Stimulated activated CD8-positive, alpha-beta memory T cell treated with anti-CD3 and anti-CD28 coated beads, Interleukin-7, amount 100 ng/mL, for 48 hours (primary cell): ENCODE measurements around the gene RNF31.

Experiments used
- DNase-seq, 2 donors: peaks; one replicate each; pipeline ENCODE4 v3.0.0-alpha.2; 2020; ENCODE audit warnings: low read depth in 1 of 2; ENCODE audit errors: extremely low read depth in 1 of 2

The RNF31 gene

DNA sequence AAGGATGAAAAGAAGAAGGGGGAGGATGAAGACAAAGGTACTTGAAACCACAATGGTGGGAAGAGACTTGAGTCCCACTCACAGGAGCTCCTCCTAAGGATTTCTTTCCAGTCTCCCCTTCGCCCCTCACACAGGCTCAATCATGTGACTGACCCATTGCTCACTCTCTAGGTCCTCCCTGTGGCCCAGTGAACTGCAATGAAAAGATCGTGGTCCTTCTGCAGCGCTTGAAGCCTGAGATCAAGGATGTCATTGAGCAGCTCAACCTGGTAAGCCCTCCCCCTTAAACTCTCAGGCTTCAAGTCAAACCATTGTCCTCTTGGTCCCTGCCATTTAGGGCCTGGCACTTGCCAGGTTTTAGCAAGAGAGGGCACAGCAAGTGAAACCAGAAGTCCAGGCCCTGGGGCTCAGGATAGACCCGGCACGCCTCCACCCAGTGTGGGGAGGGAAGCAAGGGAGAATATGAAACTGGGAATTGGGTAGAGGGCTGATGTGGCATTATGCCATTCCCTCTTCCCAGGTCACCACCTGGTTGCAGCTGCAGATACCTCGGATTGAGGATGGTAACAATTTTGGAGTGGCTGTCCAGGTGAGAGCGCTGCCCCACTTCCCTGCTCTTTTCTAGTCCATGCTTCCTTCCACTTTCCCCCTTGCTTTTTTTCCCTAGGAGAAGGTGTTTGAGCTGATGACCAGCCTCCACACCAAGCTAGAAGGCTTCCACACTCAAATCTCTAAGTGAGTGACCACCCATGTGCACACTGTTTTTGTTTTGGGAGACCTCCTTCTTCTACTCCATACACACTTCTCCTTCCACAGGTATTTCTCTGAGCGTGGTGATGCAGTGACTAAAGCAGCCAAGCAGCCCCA is 9.5 kb upstream of the RNF31 start:
- DNase-seq: no peak

DNA sequence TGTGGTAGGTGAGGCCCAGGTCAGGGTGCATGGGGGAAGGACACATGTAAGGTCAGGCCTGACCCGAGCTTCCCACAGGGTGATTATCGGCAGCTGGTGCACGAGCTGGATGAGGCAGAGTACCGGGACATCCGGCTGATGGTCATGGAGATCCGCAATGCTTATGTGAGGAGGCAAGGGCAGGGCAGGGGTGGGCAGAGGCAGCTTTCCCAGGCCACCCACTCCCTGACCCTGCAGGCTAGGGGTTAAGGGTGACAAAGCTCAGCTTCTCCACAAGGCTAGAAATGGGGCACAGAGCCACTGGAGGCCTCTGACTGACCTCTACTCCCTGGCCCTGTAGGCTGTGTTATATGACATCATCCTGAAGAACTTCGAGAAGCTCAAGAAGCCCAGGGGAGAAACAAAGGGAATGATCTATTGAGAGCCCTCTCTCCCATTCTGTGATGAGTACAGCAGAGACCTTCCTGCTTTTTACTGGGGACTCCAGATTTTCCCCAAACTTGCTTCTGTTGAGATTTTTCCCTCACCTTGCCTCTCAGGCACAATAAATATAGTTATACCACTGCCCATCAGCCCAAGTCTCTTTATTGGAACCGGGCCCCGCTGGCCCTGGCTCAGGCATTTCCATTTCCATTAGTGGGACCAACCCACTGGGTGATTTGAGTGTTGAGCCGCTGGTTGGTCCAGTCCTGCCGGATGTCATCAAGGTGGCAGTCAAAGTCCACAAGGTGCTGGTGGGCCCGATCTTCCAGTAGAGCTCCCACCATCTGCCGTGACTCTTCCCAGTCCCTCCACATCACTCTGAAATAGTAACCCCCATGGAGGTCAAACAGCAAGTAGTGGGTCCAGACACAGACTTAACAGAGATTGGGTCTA is 8.7 kb upstream of the RNF31 start:
- no peak for DNase-seq

DNA sequence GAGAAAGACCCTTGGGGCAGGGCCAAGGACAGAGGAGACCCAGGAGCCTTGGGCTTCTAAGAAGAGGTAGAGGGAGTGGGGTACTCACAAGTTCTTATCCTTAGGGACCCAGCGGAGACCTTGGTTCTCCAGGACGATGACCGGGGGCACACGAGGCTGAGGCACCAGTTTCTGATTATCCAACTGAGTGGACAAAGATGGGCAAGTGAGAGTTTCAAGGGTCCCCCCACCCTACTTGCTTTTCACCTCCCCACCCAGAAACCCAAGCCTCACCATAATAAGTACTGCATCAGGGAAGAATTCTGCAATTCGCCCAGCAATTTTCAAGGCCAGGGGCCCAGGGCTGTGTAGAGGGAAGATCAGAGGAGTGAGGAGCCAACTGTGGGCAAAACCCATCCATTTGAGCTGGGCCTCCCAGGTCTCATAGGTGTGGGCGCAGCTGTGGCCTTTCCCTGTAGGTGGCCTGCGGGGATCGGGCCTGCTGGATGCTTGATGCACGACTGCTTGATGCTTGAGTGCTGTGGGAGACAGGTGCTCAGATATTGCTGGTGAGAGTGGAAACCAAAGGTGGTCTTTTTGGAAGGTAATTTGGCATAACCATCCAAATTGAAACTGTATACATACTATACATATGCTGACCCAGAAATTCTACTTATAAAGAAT is 7.9 kb upstream of the RNF31 start:
- DNase-seq: no peak

DNA sequence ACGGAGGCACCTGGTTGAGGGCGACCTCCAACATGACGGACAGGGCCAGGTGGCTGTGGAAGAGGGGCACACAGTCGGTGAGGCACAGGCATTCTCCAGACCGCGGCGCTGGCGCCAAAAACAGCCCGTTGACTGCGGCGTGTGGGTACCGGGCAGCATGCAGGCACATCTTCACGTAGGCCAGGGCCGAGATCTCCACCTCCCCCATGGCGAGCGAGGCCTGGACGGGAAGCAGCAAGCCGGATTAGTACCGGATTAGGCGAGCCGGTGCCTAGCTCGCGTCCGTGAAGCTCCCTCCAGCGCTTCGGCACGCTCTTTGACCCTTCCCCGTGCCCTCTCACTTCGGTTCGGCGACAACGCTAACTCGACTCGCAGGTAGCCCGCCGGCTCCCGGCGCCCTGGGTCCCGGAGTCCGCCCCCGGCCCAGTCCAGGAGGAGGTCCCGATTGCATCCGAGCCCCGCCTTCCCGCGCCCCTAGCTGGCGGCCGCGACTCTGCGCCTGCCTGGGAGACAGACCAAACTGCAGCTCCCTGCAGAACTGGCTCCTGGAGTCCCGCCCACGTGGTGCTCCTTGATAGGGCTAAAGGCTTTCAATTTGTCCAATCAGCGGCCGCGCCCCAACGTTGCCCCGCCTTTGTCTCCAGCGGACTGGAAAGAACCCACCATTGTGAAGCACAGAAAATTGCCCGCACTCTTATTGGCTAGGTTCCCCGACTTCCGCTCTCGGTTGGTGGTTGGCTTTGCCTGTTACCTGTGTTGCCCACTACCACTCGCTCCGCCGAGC is 6.0 kb upstream of the RNF31 start, which contains the start of gene EMC9:
TSS of gene EMC9 (minus strand) at position 495 of the 784 bp plus-strand sequence. CDS start at position 208, 287 bp downstream.
- peak; percentile 98 to 100 for DNase-seq

DNA sequence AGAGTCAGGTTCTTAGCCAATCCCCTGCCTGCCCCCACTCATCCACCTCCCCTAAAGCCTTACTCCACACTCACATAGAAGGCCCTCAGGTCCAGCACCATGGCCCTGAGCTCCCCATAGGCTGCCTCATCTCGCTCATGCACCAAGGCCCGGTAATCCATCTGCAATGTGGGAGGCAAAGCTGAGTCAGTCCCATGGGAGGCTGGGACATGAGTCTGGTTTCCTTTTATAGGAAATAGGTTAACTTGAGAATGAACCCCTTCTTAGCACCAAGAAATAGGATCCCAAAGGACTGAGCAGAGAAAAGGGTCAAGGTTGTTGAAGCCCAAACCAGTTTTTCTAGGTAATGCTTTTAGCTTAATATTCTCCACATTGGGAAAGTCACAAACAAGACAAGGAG is 3.8 kb upstream of the RNF31 start:
- no peak for DNase-seq

DNA sequence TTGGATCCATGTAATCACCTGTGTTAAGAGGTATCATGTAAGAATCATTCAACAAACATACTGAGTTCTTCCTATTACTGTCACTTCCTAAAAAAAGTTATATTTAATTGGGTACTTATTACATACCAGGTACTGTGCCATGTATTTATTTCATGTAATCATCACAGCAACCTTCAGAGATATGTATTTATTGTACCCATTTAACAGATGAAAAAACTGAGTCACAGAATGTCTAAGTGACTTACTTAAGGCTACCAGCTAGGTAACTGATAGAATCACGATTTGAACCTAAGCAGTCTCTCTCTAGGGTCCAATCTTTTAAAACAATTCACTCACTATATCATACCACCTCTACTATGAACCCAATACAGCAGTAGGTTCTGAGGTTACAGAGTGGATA is 2.8 kb upstream of the RNF31 start:
- no peak for DNase-seq

DNA sequence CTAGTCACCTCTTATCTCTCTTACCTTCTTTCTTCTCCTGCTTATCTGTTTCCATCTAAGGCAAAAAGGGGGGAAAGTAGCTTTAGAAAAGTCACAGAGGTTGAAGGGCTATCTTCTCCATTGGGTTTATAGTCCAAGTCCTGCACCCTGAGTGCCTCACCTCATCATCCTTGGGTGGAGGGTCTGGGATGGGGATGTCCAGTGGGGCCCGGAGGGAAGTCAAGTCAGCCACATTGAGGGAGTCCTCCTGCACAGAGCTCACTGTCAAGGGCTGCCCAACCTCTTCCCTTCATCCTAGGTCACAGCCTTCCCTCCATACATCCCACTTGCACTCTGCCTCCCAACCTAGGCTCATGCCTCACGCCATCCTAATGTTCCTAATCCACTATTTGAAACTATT is 2.1 kb upstream of the RNF31 start:
- no peak for DNase-seq

DNA sequence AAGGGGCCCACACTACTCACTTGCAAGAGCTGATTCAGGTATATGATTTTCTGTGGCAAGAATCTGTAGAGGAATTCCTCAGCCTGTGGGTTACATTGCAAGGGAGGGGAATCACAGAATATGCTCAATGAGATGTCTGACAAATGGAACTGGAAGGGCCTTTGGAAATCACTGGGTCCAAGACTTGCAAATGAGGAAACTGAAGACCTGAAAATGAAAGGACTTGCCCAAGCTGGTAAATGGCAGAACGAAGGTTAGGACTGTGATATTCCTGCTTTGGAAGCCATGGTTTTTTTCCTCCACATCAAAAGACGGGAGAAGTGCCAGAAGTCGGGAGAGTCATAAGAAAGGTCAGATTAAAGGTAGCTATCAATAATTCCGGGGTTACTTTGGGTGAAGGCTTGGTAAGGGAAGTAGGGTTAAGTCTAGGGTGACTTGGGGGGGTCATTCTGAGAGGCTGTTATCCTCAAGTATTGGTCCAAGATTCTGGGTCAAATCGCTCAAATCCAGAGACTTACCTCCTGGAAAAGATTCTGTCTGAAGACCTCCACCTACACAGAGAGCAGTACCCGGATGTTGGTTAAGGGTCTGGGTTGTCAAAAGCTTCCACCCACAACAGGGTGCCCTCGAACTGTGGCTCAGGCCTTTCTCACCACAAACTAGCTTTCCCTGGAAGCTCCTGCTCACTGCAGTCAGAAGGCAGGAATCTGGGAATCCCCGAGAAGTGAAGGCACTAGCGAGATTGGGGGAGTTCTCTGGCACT is 1.4 kb upstream of the RNF31 start:
- no peak for DNase-seq

DNA sequence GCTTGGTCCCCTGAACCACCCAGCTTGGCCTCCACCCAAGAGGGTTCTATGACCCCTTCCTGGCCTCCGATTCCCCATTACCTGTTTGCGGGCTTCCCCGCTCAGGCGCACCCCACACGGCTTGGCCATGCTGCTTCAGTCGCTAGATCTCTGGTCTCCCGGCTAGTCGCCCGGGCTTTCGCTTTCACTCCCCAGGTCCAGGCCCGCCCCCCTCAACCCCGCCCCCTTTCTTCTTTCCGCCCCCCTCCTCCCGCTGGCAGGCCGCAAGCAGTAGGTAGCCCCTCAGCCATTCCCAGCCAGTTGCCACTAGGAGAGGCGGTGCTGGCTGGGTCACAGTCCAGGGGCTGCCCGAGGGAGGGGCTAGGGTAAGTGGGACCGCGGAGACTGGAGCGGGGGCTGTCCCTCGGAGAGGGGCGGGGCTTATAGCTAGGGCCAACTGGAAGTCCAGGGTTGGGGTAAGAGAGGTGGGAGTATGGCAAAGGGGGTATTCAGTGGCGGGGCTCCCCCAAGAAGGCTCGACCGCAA is 783 bp upstream of the RNF31 start, which contains the start of gene PSME2:
TSS of gene PSME2 (minus strand) at position 158 of the 525 bp plus-strand sequence. CDS start at position 129, 29 bp downstream.
- DNase-seq: peak; percentile 84 to 97

DNA sequence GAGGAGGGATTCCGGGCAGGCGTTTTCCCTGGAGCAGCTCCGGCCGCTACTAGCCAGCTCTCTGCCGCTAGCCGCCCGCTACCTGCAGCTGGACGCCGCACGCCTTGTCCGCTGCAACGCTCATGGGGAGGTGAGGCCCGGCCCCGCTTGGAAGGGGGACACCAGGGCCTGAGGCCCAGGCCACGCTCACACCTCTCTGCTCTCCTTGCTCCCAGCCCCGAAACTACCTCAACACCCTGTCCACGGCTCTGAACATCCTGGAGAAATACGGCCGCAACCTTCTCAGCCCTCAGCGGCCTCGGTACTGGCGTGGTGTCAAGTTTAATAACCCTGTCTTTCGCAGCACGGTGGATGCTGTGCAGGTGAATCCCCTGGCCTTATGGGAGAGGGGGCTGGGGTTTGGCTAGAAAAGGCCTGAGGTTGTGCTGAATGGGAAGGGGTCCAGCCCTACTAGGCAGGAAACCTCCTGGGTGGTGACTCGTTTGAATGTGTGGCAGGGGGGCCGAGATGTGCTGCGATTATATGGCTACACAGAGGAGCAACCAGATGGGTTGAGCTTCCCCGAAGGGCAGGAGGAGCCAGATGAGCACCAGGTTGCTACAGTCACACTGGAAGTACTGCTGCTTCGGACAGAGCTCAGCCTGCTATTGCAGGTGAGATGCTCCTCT is 597 bp downstream of the RNF31 start:
- DNase-seq: no peak

DNA sequence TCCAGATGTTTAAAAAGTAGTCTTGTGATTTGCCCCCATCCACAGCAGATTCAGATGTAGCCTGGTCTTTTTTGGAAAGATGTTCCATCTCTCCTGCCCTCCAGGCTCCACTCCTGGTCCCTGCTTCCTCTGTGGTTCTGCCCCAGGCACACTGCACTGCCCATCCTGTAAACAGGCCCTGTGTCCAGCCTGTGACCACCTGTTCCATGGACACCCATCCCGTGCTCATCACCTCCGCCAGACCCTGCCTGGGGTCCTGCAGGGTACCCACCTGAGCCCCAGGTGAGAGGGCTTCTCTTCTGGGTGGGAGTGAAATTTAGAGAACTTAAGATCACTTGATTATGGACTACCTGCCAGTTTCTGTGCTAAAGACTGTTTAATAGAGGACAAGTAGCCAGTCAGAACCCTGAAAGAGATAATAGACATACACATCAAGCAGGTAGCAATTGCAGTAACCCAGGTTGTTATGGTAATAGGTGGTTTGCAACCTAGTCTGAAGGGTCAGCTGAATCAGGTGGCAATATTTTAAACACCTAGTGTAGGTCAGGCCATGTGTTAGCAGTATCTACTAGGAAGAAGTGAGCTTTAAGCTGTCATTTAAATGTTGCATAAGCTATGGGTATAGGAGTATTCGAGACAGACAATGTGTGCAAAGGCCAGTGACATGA is 2.1 kb downstream of the RNF31 start:
- DNase-seq: no peak

DNA sequence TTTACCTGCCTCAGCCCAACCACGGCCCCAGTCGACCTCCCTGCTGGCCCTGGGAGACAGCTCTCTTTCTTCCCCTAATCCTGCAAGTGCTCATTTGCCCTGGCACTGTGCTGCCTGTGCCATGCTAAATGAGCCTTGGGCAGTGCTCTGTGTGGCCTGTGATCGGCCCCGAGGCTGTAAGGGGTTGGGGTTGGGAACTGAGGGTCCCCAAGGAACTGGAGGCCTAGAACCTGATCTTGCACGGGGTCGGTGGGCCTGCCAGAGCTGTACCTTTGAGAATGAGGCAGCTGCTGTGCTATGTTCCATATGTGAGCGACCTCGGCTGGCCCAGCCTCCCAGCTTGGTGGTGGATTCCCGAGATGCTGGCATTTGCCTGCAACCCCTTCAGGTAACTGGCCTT is 2.8 kb downstream of the RNF31 start:
- DNase-seq: no peak

DNA sequence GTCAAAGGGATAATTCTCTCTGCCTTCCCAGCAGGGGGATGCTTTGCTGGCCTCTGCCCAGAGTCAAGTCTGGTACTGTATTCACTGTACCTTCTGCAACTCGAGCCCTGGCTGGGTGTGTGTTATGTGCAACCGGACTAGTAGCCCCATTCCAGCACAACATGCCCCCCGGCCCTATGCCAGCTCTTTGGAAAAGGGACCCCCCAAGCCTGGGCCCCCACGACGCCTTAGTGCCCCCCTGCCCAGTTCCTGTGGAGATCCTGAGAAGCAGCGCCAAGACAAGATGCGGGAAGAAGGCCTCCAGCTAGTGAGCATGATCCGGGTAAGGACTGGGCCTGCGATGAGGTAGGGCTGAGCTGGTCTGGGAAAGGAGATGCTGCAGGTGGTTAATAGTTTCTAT is 3.3 kb downstream of the RNF31 start:
- no peak for DNase-seq

DNA sequence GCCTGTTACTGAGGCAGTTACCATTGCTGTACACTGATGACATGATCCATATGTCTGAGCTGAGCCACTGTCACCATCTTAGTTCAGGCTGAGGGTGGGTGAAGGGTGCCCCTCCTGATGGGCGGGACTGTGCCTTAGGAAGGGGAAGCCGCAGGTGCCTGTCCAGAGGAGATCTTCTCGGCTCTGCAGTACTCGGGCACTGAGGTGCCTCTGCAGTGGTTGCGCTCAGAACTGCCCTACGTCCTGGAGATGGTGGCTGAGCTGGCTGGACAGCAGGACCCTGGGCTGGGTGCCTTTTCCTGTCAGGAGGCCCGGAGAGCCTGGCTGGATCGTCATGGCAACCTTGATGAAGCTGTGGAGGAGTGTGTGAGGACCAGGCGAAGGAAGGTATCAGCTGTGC is 3.7 kb downstream of the RNF31 start:
- DNase-seq: no peak

DNA sequence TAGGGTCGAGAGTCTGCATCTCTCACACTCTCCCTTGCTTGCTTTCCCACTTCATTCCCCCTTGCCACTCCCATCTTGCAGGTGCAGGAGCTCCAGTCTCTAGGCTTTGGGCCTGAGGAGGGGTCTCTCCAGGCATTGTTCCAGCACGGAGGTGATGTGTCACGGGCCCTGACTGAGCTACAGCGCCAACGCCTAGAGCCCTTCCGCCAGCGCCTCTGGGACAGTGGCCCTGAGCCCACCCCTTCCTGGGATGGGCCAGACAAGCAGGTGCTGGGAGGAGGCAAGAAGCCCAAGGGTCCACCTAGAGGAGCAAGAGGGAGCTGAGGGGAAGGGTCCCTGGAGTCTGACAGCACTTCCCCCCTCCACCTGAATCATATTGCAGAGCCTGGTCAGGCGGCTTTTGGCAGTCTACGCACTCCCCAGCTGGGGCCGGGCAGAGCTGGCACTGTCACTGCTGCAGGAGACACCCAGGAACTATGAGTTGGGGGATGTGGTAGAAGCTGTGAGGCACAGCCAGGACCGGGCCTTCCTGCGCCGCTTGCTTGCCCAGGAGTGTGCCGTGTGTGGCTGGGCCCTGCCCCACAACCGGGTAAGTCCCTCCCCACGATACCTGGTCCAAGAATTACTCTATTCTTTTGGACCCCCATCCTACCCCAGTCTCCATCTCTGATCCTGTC is 4.2 kb downstream of the RNF31 start:
- no peak for DNase-seq

DNA sequence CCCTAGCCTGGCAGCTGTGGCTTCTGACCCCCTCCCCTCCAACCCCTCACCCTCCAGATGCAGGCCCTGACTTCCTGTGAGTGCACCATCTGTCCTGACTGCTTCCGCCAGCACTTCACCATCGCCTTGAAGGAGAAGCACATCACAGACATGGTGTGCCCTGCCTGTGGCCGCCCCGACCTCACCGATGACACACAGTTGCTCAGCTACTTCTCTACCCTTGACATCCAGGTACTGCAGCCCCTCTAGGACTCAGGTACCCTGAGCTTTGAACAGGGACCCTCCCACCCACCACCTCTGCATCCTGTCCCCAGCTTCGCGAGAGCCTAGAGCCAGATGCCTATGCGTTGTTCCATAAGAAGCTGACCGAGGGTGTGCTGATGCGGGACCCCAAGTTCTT is 7.8 kb downstream of the RNF31 start:
- no peak for DNase-seq

DNA sequence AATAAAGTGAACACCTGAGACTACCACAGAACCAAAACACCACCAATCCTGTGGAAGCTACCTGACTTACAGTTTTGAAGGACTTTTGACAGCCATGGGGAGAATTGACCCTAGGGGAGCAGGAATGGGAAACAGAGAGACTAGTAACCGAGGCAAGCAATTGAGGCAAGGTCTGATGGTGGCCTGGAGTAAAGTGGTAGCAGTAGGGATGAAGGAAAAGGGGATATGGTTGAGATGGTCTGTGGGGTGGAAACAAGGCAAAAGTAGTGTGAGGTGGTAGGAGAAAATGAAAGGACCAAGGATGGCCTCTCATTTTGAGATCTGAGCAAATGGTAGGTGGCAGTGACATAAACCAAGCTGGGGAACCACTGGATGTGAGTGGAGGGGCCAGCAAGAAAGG is 9.5 kb downstream of the RNF31 start:
- DNase-seq: no peak

DNA sequence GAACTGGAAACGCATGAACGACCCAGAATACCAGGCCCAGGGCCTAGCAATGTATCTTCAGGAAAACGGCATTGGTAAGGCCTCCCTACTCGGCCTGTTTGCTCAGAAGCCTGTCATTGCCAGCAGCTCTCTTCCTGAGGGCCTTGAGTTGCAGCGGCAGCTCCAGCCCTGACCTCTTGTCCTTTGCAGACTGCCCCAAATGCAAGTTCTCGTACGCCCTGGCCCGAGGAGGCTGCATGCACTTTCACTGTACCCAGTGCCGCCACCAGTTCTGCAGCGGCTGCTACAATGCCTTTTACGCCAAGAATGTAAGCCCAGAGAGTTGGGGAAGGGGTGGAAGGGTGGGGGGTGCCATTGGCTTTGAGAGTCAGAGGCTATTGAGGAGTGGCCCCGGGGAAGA is 10.0 kb downstream of the RNF31 start:
- no peak for DNase-seq
